HG03354 (cell line): Measurements from ENCODE around the gene KRTAP25-1.

Experiments used
- ATAC-seq: cut with Tn5 transposase; IDR thresholded peaks from one replicate; pipeline ENCODE4 v1.9.1; 2021; ENCODE audit warnings: mild to moderate bottlenecking; ENCODE audit not compliant: unreplicated experiment, poor library complexity, severe bottlenecking

The KRTAP25-1 gene

GRCh38 chr21:30255679-30256078 is 33.6 kb downstream of the KRTAP25-1 start:
- ATAC-seq, result no peak

DNA sequence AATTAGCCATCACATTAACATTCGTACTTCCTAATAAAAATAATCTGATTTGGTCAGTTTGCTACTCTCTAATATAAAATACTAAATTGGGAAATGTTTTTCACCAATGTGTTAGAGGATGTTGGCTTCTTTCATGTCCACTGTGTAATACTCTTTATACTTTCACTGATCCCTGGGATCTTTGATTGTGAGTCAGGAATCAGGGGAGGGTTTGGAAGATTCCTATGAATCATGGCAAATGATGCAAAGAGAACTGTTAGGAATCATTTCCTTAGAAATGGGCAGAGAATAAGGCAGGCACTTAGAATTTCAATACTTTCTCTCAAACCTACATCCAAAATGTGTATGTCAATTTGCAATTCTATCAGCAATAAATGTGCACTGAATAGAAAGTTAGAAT is 37.5 kb downstream of the KRTAP25-1 start:
- ATAC-seq, result no peak

DNA sequence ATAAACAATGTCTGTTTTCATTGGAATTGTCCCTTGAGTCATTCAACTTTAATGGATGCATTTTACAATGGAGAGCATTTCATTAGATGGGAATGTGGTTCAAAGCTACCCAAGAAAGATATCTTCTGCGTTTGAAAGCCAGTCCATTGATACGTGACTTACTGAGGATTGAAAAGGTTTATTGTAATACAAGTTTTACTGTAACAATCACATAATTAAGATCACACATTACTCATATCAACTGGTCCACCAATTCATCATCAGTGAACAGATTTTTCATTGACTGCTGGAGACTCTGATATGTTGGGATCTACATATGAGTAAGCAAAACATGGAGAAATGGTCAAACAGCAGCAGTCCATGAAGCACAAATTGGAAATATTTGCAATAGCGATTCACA is 39.4 kb downstream of the KRTAP25-1 start:
- no peak for ATAC-seq

GRCh38 chr21:30248844-30249243 is 40.5 kb downstream of the KRTAP25-1 start:
- no peak for ATAC-seq

GRCh38 chr21:30245061-30245460 is 44.3 kb downstream of the KRTAP25-1 start:
- no peak for ATAC-seq

- ATAC-seq, result no peak
Measured at GRCh38 chr21:30243691-30244090, 45.6 kb downstream of the KRTAP25-1 start.

GRCh38 chr21:30240661-30241060 is 48.7 kb downstream of the KRTAP25-1 start:
- no peak for ATAC-seq
